GM03348 (cell line): Measurements from ENCODE around the gene GMPPA.

Experiments
- DNase-seq: peaks from one replicate; pipeline ENCODE4 v3.0.0; 2012; ENCODE audit warnings: low spot score

GMPPA gene

GRCh38 chr2:219486380-219486959 lies 12.2 kb upstream of the GMPPA start:
- DNase-seq = no peak

GRCh38 chr2:219488149-219488843 lies 10.4 kb upstream of the GMPPA start:
- no peak for DNase-seq

GRCh38 chr2:219488844-219489194 lies 9.9 kb upstream of the GMPPA start:
- no peak for DNase-seq

GRCh38 chr2:219489315-219489714 lies 9.4 kb upstream of the GMPPA start:
- DNase-seq = no peak

GRCh38 chr2:219490186-219490585 lies 8.5 kb upstream of the GMPPA start:
- no peak for DNase-seq

GRCh38 chr2:219490600-219491130 lies 8.0 kb upstream of the GMPPA start:
- no peak for DNase-seq

GRCh38 chr2:219491278-219491963 lies 7.3 kb upstream of the GMPPA start:
- no peak for DNase-seq

- no peak for DNase-seq
These were observed 6.1 kb upstream of the GMPPA start for GRCh38 chr2:219492575-219492974.

- no peak for DNase-seq
These were observed 5.6 kb upstream of the GMPPA start for GRCh38 chr2:219493086-219493485.

- DNase-seq = no peak
These were observed 3.6 kb upstream of the GMPPA start for GRCh38 chr2:219494952-219495530.

- peak; percentile 89 for DNase-seq
These were observed 3.1 kb upstream of the GMPPA start for GRCh38 chr2:219495531-219496122.

- no peak for DNase-seq
These were observed 2.4 kb upstream of the GMPPA start for GRCh38 chr2:219496247-219496824.

GRCh38 chr2:219496825-219497494 lies 1.7 kb upstream of the GMPPA start:
- DNase-seq = no peak

GRCh38 chr2:219497495-219498279 lies 1.0 kb upstream of the GMPPA start:
- peak; percentile 96 for DNase-seq

GRCh38 chr2:219499058-219499307 lies 292 bp downstream of the GMPPA start:
- no peak for DNase-seq

GRCh38 chr2:219499555-219499954 lies 864 bp downstream of the GMPPA start:
- DNase-seq = no peak

GRCh38 chr2:219500135-219500534 lies 1.4 kb downstream of the GMPPA start:
- no peak for DNase-seq

- no peak for DNase-seq
These were observed 3.2 kb downstream of the GMPPA start for GRCh38 chr2:219501849-219502248.

- no peak for DNase-seq
These were observed 3.9 kb downstream of the GMPPA start for GRCh38 chr2:219502618-219503017.

- no peak for DNase-seq
These were observed 6.9 kb downstream of the GMPPA start for GRCh38 chr2:219505585-219505984.

- DNase-seq = no peak
These were observed 7.6 kb downstream of the GMPPA start for GRCh38 chr2:219506153-219506801.
